ENCODE results near the gene PPP3CA. TPM values are rescaled to one million over a fixed set of nuclear protein-coding genes. Genes with fewer than 3 reads are reported as not detected.

Gene PPP3CA
- polyA plus RNA-seq, 1 donor (not counting 4 experiments of a cell fraction or from before 2014, with no cell fraction given): 43.3 TPM

DNA sequence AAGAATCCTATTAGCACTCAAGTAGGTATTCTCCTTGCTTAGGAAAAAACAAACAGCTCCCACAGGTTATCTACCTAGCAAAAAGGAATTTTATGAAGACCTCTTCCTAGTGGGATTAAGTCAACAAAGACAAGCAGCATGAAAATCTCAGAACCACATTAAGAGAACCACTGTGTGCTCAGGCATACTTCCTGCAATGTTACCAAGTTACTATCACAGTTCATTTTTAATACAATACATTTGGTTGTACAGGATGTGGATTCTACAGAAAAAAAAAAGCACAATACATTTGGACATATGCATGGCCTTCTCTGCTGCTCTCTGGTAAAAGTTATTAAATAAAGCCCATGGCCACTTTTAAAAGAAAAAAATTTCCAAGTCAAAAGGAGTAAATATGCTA lies 193.7 kb downstream of the PPP3CA start:
- Histone ChIP-seq H3K4me1 (ENCODE audit: control insufficient read depth, extremely low read depth, insufficient read depth, low read length) (peaks cover 27% of the 10 kb centered on the region), H3K4me3 (ENCODE audit: control insufficient read depth in 2 of 3, extremely low read depth in 1 of 3, insufficient read depth in 2 of 3, low read depth in 1 of 3, low read length in 3 of 3) (no peak overlapping the region), H4K20me1 (ENCODE audit: control insufficient read depth, extremely low read depth, insufficient read depth, low read length) (no peaks in the 10 kb centered on the region), H3K4me2 (ENCODE audit: control insufficient read depth, extremely low read depth, insufficient read depth, low read depth, low read length) (no peak overlapping the region), H2AFZ (ENCODE audit: control insufficient read depth, low read length) (no peak overlapping the region), H3K9ac (ENCODE audit: control insufficient read depth, extremely low read depth, insufficient read depth, low read length) (no peak overlapping the region), H3K9me3 (ENCODE audit: control insufficient read depth, low read depth, low read length) (no peaks in the 10 kb centered on the region), H3K27me3 (ENCODE audit: control insufficient read depth, extremely low read depth, insufficient read depth, low read length) (no peaks in the 10 kb centered on the region), H3K79me2 (ENCODE audit: control insufficient read depth, insufficient read depth, low read length) (peaks cover 17% of the 10 kb centered on the region), H3K27ac (ENCODE audit: control insufficient read depth, insufficient read depth, low read length) (no peak overlapping the region), H3K36me3 (ENCODE audit: control insufficient read depth in 2 of 2, extremely low read depth in 1 of 2, insufficient read depth in 2 of 2, low read length in 2 of 2) (no peaks in the 10 kb centered on the region), H3K9me1 (ENCODE audit: control insufficient read depth, extremely low read depth, insufficient read depth, low read length) (peaks cover 4% of the 10 kb centered on the region)
- FAIRE-seq (no peak), DNase-seq (ENCODE audit: low read depth, low spot score) (no peak)
- dilution Hi-C loops (cut with MboI; ENCODE audit: extremely low pct_ligation_motif_present, low sequenced_read_pairs): no loop called here
- no peak for TF ChIP-seq EZH2 (IDR thresholded peaks at IDR 0.05; ENCODE audit: low read length)
- TF ChIP-seq, protein P1, sequence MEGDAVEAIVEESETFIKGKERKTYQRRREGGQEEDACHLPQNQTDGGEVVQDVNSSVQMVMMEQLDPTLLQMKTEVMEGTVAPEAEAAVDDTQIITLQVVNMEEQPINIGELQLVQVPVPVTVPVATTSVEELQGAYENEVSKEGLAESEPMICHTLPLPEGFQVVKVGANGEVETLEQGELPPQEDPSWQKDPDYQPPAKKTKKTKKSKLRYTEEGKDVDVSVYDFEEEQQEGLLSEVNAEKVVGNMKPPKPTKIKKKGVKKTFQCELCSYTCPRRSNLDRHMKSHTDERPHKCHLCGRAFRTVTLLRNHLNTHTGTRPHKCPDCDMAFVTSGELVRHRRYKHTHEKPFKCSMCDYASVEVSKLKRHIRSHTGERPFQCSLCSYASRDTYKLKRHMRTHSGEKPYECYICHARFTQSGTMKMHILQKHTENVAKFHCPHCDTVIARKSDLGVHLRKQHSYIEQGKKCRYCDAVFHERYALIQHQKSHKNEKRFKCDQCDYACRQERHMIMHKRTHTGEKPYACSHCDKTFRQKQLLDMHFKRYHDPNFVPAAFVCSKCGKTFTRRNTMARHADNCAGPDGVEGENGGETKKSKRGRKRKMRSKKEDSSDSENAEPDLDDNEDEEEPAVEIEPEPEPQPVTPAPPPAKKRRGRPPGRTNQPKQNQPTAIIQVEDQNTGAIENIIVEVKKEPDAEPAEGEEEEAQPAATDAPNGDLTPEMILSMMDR (optimal IDR thresholded peaks at IDR 0.05 in 1 of 3, IDR thresholded peaks at IDR 0.05 in 1 of 3, conservative IDR thresholded peaks at IDR 0.05 in 1 of 3; ENCODE audit: extremely low read depth in 1 of 3, insufficient read depth in 2 of 3, low read length in 3 of 3): no peak

DNA sequence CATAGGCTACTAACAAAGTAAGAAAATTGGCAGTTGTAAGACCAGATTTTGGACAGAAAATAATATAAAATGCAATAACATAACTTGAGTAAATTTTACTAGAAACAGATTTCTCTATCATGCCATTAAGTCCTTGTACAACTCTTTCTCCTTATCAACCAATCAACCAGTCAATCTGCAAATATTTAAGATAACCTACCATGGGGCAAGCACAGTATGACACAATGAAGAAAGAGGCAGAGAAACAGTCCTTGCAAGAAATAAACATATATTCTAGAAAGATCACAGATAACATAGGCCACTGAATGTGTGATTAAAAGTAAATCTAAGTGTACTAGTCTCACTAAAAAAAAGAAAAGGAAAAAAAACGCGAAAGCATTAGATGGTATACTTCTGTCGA lies 194.8 kb downstream of the PPP3CA start:
- Histone ChIP-seq H4K20me1 (ENCODE audit: control insufficient read depth, extremely low read depth, insufficient read depth, low read length) (no peaks in the 10 kb centered on the region), H3K4me3 (ENCODE audit: control insufficient read depth in 2 of 3, extremely low read depth in 1 of 3, insufficient read depth in 2 of 3, low read depth in 1 of 3, low read length in 3 of 3) (no peak overlapping the region), H3K9me1 (ENCODE audit: control insufficient read depth, extremely low read depth, insufficient read depth, low read length) (peaks cover 3% of the 10 kb centered on the region), H2AFZ (ENCODE audit: control insufficient read depth, low read length) (no peak overlapping the region), H3K9me3 (ENCODE audit: control insufficient read depth, low read depth, low read length) (no peaks in the 10 kb centered on the region), H3K27me3 (ENCODE audit: control insufficient read depth, extremely low read depth, insufficient read depth, low read length) (no peaks in the 10 kb centered on the region), H3K36me3 (ENCODE audit: control insufficient read depth in 2 of 2, extremely low read depth in 1 of 2, insufficient read depth in 2 of 2, low read length in 2 of 2) (no peaks in the 10 kb centered on the region), H3K9ac (ENCODE audit: control insufficient read depth, extremely low read depth, insufficient read depth, low read length) (no peak overlapping the region), H3K79me2 (ENCODE audit: control insufficient read depth, insufficient read depth, low read length) (peaks cover 17% of the 10 kb centered on the region), H3K27ac (ENCODE audit: control insufficient read depth, insufficient read depth, low read length) (no peak overlapping the region), H3K4me1 (ENCODE audit: control insufficient read depth, extremely low read depth, insufficient read depth, low read length) (peaks cover 26% of the 10 kb centered on the region), H3K4me2 (ENCODE audit: control insufficient read depth, extremely low read depth, insufficient read depth, low read depth, low read length) (no peak overlapping the region)
- dilution Hi-C loops (cut with MboI; ENCODE audit: extremely low pct_ligation_motif_present, low sequenced_read_pairs): no loop called here
- TF ChIP-seq, protein P1 (optimal IDR thresholded peaks at IDR 0.05 in 1 of 3, IDR thresholded peaks at IDR 0.05 in 1 of 3, conservative IDR thresholded peaks at IDR 0.05 in 1 of 3; ENCODE audit: extremely low read depth in 1 of 3, insufficient read depth in 2 of 3, low read length in 3 of 3): no peak
- DNase-seq (ENCODE audit: low read depth, low spot score) (no peak), FAIRE-seq (no peak)
